CD4-positive, alpha-beta T cell treated with Interleukin-2 at 100 ng/mL for 4 hours (primary cell): ENCODE data around the gene CFAP157.

Experiments
- DNase-seq: peaks from one replicate; pipeline ENCODE4 v3.0.0-alpha.2; 2020; ENCODE audit warnings: low spot score

The CFAP157 gene

DNA sequence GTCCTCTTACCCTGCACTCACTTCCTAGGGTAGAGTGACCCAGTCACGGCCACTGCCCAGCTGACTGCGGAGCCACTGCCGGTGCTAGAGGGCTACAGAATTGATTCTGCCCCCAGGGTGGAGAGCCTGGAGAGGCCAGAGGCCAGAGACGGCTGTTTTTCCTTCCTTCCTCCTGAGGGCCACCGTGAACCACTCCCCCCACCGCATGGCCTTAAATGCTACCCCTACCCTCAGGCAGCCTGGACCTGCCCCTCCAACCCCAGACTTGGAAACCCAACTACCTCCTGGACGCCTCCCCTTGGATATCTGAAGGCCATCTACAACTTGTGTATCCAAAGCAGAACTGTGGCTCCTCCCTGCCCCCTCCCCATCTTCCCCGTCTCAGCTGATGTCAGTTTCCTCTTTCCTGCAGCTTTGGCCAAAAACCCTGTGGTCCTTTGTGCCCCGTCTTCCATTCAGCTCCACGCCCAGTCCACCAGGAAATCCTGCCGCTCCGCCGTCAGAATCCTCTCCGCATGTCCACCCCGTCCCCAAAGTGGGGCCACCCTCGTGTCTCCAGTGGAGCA, 55.4 kb downstream of the CFAP157 start:
- DNase-seq, result no peak

- DNase-seq, result no peak
Measured at GRCh38 chr9:127763918-127764384, 57.2 kb downstream of the CFAP157 start.

- no peak for DNase-seq
Measured at GRCh38 chr9:127765418-127765817, 58.6 kb downstream of the CFAP157 start.
